ENCODE data around the gene PDE4D.
"Not testable (repeated sequence)": the region's sequence is repeated elsewhere in the genome, so short reads cannot be mapped to it uniquely, and the experiment has no call there.

Gene PDE4D

GRCh38 chr5:59092758-59093157, 800.8 kb downstream of the PDE4D start:
- no peak for DNase-seq

- no peak for DNase-seq
Measured at GRCh38 chr5:59091965-59092364, 801.6 kb downstream of the PDE4D start.

- no peak for DNase-seq
Measured at GRCh38 chr5:59090323-59090722, 803.2 kb downstream of the PDE4D start.

- no peak for DNase-seq
Measured at GRCh38 chr5:59089767-59090166, 803.8 kb downstream of the PDE4D start.

GRCh38 chr5:59088546-59088945, 805.0 kb downstream of the PDE4D start:
- no peak for DNase-seq

- no peak for DNase-seq
Measured at GRCh38 chr5:59086024-59086423, 807.5 kb downstream of the PDE4D start.

GRCh38 chr5:59081693-59082092, 811.8 kb downstream of the PDE4D start:
- DNase-seq, result no peak

- no peak for DNase-seq
Measured at GRCh38 chr5:59079622-59080620, 813.6 kb downstream of the PDE4D start.

GRCh38 chr5:59071755-59072549, 821.6 kb downstream of the PDE4D start:
- no peak for DNase-seq

GRCh38 chr5:59069438-59070079, 824.0 kb downstream of the PDE4D start:
- DNase-seq, result no peak

GRCh38 chr5:59067956-59068656, 825.4 kb downstream of the PDE4D start:
- DNase-seq, result no peak

GRCh38 chr5:59066367-59067163, 827.0 kb downstream of the PDE4D start:
- no peak for DNase-seq

GRCh38 chr5:59065554-59065953, 828.0 kb downstream of the PDE4D start:
- no peak for DNase-seq

GRCh38 chr5:59064293-59064692, 829.2 kb downstream of the PDE4D start:
- DNase-seq, result no peak

GRCh38 chr5:59062986-59063683, 830.4 kb downstream of the PDE4D start:
- DNase-seq, result no peak

- peak; percentile 23 for DNase-seq
Measured at GRCh38 chr5:59061377-59061776, 832.1 kb downstream of the PDE4D start.

GRCh38 chr5:59058969-59059687, 834.4 kb downstream of the PDE4D start:
- no peak for DNase-seq

GRCh38 chr5:59058237-59058636, 835.3 kb downstream of the PDE4D start:
- no peak for DNase-seq

- DNase-seq, result not testable (repeated sequence)
Measured at GRCh38 chr5:59056599-59056998, 836.9 kb downstream of the PDE4D start.

- no peak for DNase-seq
Measured at GRCh38 chr5:59055745-59056448, 837.6 kb downstream of the PDE4D start.
